IMR-90 (cell line): Measurements from ENCODE around the gene STAM2. TPM values are rescaled to one million over a fixed set of nuclear protein-coding genes. Genes with fewer than 3 reads are reported as not detected.
"Not testable (repeated sequence)": the region's sequence is repeated elsewhere in the genome, so short reads cannot be mapped to it uniquely, and the experiment has no call there.

Experiments
- ATAC-seq: fragments of 200-7000 bp; cut with Tn5 transposase; 2 replicates; pipeline ENCODE4 v1.9.1; 2020; ENCODE audit warnings: low read depth, mild to moderate bottlenecking, moderate library complexity
- BruUV-seq: library from RNA; stranded (reverse); fragments of 400-500 nt; replicated peaks from 2 replicates; lab custom pipeline; 2021; lab: Mats Ljungman, UMichigan
- CTCF ChIA-PET: fragments of 300-600 bp; formaldehyde crosslinking; extraction: SDS; loops from one replicate; lab custom pipeline; 2021; ENCODE audit warnings: antibody characterized with exemption; lab: Yijun Ruan, JAX
- POLR2A ChIA-PET: fragments of 300-600 bp; sonication (Branson Sonifier 250); formaldehyde crosslinking; loops from one replicate; lab custom pipeline; 2022; ENCODE audit warnings: antibody characterized with exemption; ENCODE audit not compliant: unreplicated experiment; lab: Charles Lee
- DNase-seq: peaks from one replicate; pipeline ENCODE4 v3.0.0; 2013
- H2AFZ ChIP-seq: replicated peaks from 2 replicates; pipeline ENCODE3; 2013; ENCODE audit warnings: low read length, mild to moderate bottlenecking; ENCODE audit not compliant: poor library complexity
- H2AK5ac ChIP-seq: 2 replicates; pipeline ENCODE4 v1.6.1; 2013; ENCODE audit warnings: low read depth, low read length, inconsistent platforms
- H2AK9ac ChIP-seq: replicated peaks from 2 replicates; pipeline ENCODE3; 2013; ENCODE audit warnings: mild to moderate bottlenecking, low read depth, low read length, moderate library complexity; ENCODE audit not compliant: poor library complexity
- H2BK120ac ChIP-seq: 2 replicates; pipeline ENCODE4 v1.6.1; 2013; ENCODE audit warnings: low read depth, low read length, inconsistent platforms
- H2BK15ac ChIP-seq: 3 replicates; pipeline ENCODE4 v1.6.1; 2013; ENCODE audit warnings: low read depth, low read length, inconsistent platforms
- H2BK20ac ChIP-seq: 2 replicates; pipeline ENCODE4 v1.6.1; 2013; ENCODE audit warnings: low read depth, mild to moderate bottlenecking, inconsistent platforms, low read length, moderate library complexity
- H2BK5ac ChIP-seq: 2 replicates; pipeline ENCODE4 v1.6.1; 2013; ENCODE audit warnings: mild to moderate bottlenecking, low read depth, low read length, inconsistent platforms; ENCODE audit not compliant: poor library complexity, severe bottlenecking
- H3K14ac ChIP-seq: replicated peaks from 2 replicates; pipeline ENCODE4 v1.6.1; 2013; ENCODE audit warnings: low read depth, low read length, inconsistent platforms
- H3K18ac ChIP-seq: 2 replicates; pipeline ENCODE4 v1.6.1; 2013; ENCODE audit warnings: low read depth, low read length, control low read depth
- H3K23ac ChIP-seq: 2 replicates; pipeline ENCODE4 v1.6.1; 2013; ENCODE audit warnings: low read depth, low read length, inconsistent platforms
- H3K27ac ChIP-seq: 2 replicates; pipeline ENCODE4 v1.5.1; 2013; ENCODE audit warnings: mild to moderate bottlenecking, control low read depth, low read length; ENCODE audit not compliant: insufficient read depth
- H3K27me3 ChIP-seq: 2 replicates; pipeline ENCODE4 v1.6.1; 2013; ENCODE audit warnings: low read length; ENCODE audit not compliant: control insufficient read depth, insufficient read depth
- H3K36me3 ChIP-seq: 2 replicates; pipeline ENCODE4 v1.6.1; 2013; ENCODE audit warnings: low read length, mixed read lengths; ENCODE audit not compliant: control insufficient read depth, insufficient read depth
- H3K4ac ChIP-seq: 2 replicates; pipeline ENCODE4 v1.6.1; 2013; ENCODE audit warnings: low read depth, low read length, inconsistent platforms
- H3K4me1 ChIP-seq: 2 replicates; pipeline ENCODE4 v1.6.1; 2013; ENCODE audit warnings: low read length, mixed read lengths; ENCODE audit not compliant: control insufficient read depth, insufficient read depth
- H3K4me2 ChIP-seq: 2 replicates; pipeline ENCODE4 v1.6.1; 2013; ENCODE audit warnings: low read depth, mild to moderate bottlenecking, control low read depth, low read length, moderate library complexity
- H3K4me3 ChIP-seq: 2 replicates; pipeline ENCODE4 v1.5.1; 2013; ENCODE audit warnings: low read depth, mild to moderate bottlenecking, control low read depth, low read length, moderate library complexity; ENCODE audit not compliant: insufficient read depth
- H3K56ac ChIP-seq: 2 replicates; pipeline ENCODE4 v1.6.1; 2013; ENCODE audit warnings: low read length, inconsistent platforms; ENCODE audit not compliant: insufficient read depth; ENCODE audit errors: extremely low read depth
- H3K79me1 ChIP-seq, 2 experiments: 2 replicates each; pipeline ENCODE4 v1.6.1; 2013; ENCODE audit warnings: low read length in 2 of 2, inconsistent platforms in 1 of 2, low read depth in 1 of 2
- H3K9ac ChIP-seq: 2 replicates; pipeline ENCODE4 v1.6.1; 2013; ENCODE audit warnings: low read depth, low read length, control low read depth
- H3K9me1 ChIP-seq: 2 replicates; pipeline ENCODE4 v1.6.1; 2013; ENCODE audit warnings: low read length, inconsistent platforms; ENCODE audit not compliant: insufficient read depth
- H3K9me3 ChIP-seq: 2 replicates; pipeline ENCODE4 v1.6.1; 2013; ENCODE audit warnings: low read length; ENCODE audit not compliant: control insufficient read depth, insufficient read depth
- H4K20me1 ChIP-seq: 2 replicates; pipeline ENCODE4 v1.6.1; 2013; ENCODE audit warnings: low read length, inconsistent platforms; ENCODE audit not compliant: insufficient read depth
- H4K5ac ChIP-seq: 2 replicates; pipeline ENCODE4 v1.6.1; 2013; ENCODE audit warnings: mild to moderate bottlenecking, low read depth, low read length, control low read depth
- H4K8ac ChIP-seq, 2 experiments: 2 replicates each; pipeline ENCODE4 v1.6.1; 2013; ENCODE audit warnings: low read depth in 2 of 2, low read length in 2 of 2, control low read depth in 1 of 2, inconsistent platforms in 1 of 2
- H4K91ac ChIP-seq: 2 replicates; pipeline ENCODE4 v1.6.1; 2013; ENCODE audit warnings: low read depth, low read length, inconsistent platforms; ENCODE audit not compliant: insufficient read depth
- FOS ChIP-seq: fragments of 150-350 bp; IDR thresholded peaks from 2 replicates; pipeline ENCODE4 v1.6.1; 2016; ENCODE audit warnings: low read depth, low read length
- WGBS, 2 experiments: methylation state at CpG; one replicate each; pipeline versions ENCODE4 v1.1.5 to v1.1.7; 2013; ENCODE audit warnings: missing lambda C conversion rate in 2 of 2; ENCODE audit not compliant: insufficient read length in 1 of 2; ENCODE audit errors: extremely low coverage in 2 of 2; 5-methylcytosine and 5-hydroxymethylcytosine counted together
- dilution Hi-C: fragments of 300-500 bp; cut with HindIII; formaldehyde crosslinking; loops from one replicate; pipeline ENCODE4 v1.14.3; 2018; ENCODE audit warnings: low sequenced_read_pairs; ENCODE audit not compliant: unreplicated experiment
- in situ Hi-C: fragments of 300-500 bp; cut with MboI; formaldehyde crosslinking; loops from 3 replicates; pipeline ENCODE4 v1.14.3; 2019; ENCODE audit warnings: low sequenced_read_pairs, inconsistent platforms, mixed read lengths
- intact Hi-C: fragments of 100-400 bp; cut with micrococcal nuclease; formaldehyde crosslinking; loops from 2 replicates; pipeline ENCODE4 v1.10.0; 2022
- polyA plus RNA-seq, 3 experiments: library from polyadenylated mRNA; depleted of rRNA; stranded (reverse); fragments of >200 nt; gene quantifications; 2 replicates each; pipeline ENCODE4 v1.2.3, GENCODE V29; 2012; ENCODE audit warnings: low replicate concordance in 1 of 3
- total RNA-seq: library from RNA; depleted of rRNA; stranded (reverse); fragments of >200 nt; gene quantifications from 2 replicates; pipeline ENCODE4 v1.2.3, GENCODE V29; 2012

The STAM2 gene
- total and polyA plus RNA-seq, 2 of the 4 experiments (the other 2 are of a cell fraction): 12.5 to 29.2 TPM

DNA sequence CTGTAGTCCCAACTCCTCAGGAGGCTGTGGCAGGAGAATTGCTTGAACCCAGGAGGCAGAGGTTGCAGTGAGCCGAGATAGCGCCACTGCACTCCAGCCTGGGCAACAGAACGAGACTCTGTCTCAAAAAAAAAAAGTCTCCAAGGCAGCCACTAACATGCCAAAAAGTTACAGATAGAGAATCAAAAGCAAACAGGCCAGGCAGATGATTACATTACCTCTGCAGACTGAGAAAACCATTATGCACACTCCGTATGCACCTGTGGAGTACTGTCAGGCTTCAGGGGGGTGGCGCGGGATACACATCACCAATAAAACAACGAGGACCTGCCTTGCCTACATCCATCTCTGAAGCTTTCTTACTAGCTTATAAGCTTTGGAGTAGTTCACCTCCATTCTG is 10.3 kb downstream of the STAM2 start:
- Histone ChIP-seq H3K36me3 (no peaks in the 10 kb centered on the region), H3K4me3 (no peak overlapping the region), H4K8ac (no peak overlapping the region), H3K4ac (no peak overlapping the region), H2AK9ac (no peak overlapping the region), H3K4me2 (no peak overlapping the region), H3K27ac (no peak overlapping the region), H3K14ac (no peak overlapping the region), H4K91ac (no peak overlapping the region), H3K18ac (no peak overlapping the region), H2BK15ac (no peak overlapping the region), H4K20me1 (peaks cover 31% of the 10 kb centered on the region), H3K27me3 (no peaks in the 10 kb centered on the region), H3K56ac (no peak overlapping the region), H2BK5ac (no peak overlapping the region), H2AFZ (no peak overlapping the region), H2BK120ac (no peak overlapping the region), H3K9ac (no peak overlapping the region), H4K5ac (no peak overlapping the region), H3K79me1 (peaks cover 19 to 55% of the 10 kb centered on the region in 2 experiments), H3K23ac (no peak overlapping the region), H3K9me3 (no peaks in the 10 kb centered on the region), H2AK5ac (no peak overlapping the region), H3K9me1 (peaks cover 4% of the 10 kb centered on the region), H3K4me1 (peaks cover 8% of the 10 kb centered on the region), H2BK20ac (no peak overlapping the region)
- POLR2A ChIA-PET: no interaction called here
- dilution Hi-C loops: no loop called here
- no peak for ATAC-seq
- CTCF ChIA-PET: no interaction called here
- no peak for TF ChIP-seq FOS
- no peak for DNase-seq
- in situ Hi-C loops: loop anchor here (10.0 kb wide), 1 partner anchor 121 kb away; no protein-coding TSS in a partner anchor
- no TSS peak for BruUV-seq
- intact Hi-C loops: no loop called here
- WGBS, 2 experiments: no CpG with 5 or more reads among the region's 7 CpGs

DNA sequence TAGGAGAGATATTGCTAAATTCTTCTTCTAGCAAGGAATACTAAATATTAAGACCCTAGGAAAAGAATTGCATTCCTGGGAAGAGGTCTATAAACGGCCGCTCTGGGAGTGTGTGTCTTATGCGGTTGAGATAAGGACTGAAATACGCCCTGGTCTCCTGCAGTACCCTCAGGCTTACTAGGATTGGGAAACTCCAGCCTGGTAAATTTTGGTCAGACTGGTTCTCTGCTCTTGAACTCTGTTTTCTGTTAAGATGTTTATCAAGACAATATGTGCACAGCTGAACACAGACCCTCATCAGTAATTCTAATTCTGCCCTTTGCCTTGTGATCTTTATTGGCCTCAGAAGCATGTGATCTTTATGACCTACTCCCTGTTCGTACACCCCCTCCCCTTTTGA is 11.9 kb downstream of the STAM2 start:
- H4K8ac ChIP-seq, H3K27ac ChIP-seq, H3K4me3 ChIP-seq, dilution Hi-C loops, H3K4me2 ChIP-seq, H2BK5ac ChIP-seq, BruUV-seq, H2AFZ ChIP-seq, H2AK5ac ChIP-seq, H3K4ac ChIP-seq, H2BK120ac ChIP-seq, H3K23ac ChIP-seq, H3K27me3 ChIP-seq, H3K56ac ChIP-seq, H2BK20ac ChIP-seq, H3K18ac ChIP-seq, H3K4me1 ChIP-seq, H3K9me3 ChIP-seq, ATAC-seq, CTCF ChIA-PET, H3K9me1 ChIP-seq, POLR2A ChIA-PET, H3K14ac ChIP-seq, H2AK9ac ChIP-seq, H4K91ac ChIP-seq, H4K5ac ChIP-seq, H3K9ac ChIP-seq, intact Hi-C loops, H2BK15ac ChIP-seq, DNase-seq, H3K36me3 ChIP-seq: not testable (repeated sequence)
- H3K79me1 ChIP-seq: peaks cover 18 to 45% of the 10 kb centered on the region in 2 experiments
- peaks cover 22% of the 10 kb centered on the region for H4K20me1 ChIP-seq
- in situ Hi-C loops: loop anchor here (10.0 kb wide), 1 partner anchor 119 kb away; no protein-coding TSS in a partner anchor
- WGBS, 2 experiments: no CpG with 5 or more reads among the region's 5 CpGs
